Kidney epithelial cell (primary cell): ENCODE results near the gene OXCT1. TPM values are rescaled to one million over a fixed set of nuclear protein-coding genes. Genes with fewer than 3 reads are reported as not detected.

Experiments used
- DNase-seq: peaks from one replicate; pipeline ENCODE4 v3.0.0-alpha.2; 2010; ENCODE audit warnings: low read depth
- H3K27me3 ChIP-seq: 2 replicates; pipeline ENCODE4 v1.6.0; 2011; ENCODE audit warnings: low read length; ENCODE audit not compliant: control insufficient read depth, insufficient read depth
- H3K36me3 ChIP-seq: 2 replicates; pipeline ENCODE4 v1.5.1; 2011; ENCODE audit warnings: low read length; ENCODE audit not compliant: control insufficient read depth, insufficient read depth
- H3K4me3 ChIP-seq: 2 replicates; pipeline ENCODE4 v1.5.1; 2011; ENCODE audit warnings: low read depth, mild to moderate bottlenecking, control low read depth, low read length
- total RNA-seq: library from RNA; depleted of rRNA; stranded (reverse); fragments of >200 nt; gene quantifications from 2 replicates; pipeline ENCODE4 v1.2.3, GENCODE V29; 2015
- TF ChIP-seq, protein P1 (sequence below): IDR thresholded peaks from 2 replicates; pipeline ENCODE4 v1.5.1; 2011; ENCODE audit warnings: mild to moderate bottlenecking, moderate library complexity, low read length, control low read depth, inconsistent platforms; ENCODE audit not compliant: insufficient read depth, poor library complexity, severe bottlenecking

Gene OXCT1
- total RNA-seq, 1 donor from 2014 or later = 21.0 TPM

DNA sequence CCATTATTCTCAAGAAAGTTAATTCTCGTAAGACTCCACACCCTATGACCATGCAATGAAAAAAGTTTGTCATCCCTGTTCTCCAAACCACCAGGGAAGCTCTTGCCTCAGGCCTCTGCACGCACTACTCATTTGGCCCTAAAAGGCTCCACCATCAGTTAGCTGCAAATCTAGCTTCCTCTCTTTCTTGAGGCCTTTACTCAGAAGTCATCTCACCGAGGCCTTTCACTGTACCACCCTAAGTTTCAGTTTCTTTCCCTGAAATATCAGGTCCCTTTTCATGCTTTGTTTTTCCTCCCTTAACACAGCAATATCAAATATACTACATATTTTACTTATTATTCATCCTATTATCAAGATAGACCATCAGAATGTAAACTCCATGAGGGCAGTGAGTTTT is 39.1 kb downstream of the OXCT1 start:
- H3K36me3 ChIP-seq = no peaks in the 10 kb centered on the region
- TF ChIP-seq, protein P1, sequence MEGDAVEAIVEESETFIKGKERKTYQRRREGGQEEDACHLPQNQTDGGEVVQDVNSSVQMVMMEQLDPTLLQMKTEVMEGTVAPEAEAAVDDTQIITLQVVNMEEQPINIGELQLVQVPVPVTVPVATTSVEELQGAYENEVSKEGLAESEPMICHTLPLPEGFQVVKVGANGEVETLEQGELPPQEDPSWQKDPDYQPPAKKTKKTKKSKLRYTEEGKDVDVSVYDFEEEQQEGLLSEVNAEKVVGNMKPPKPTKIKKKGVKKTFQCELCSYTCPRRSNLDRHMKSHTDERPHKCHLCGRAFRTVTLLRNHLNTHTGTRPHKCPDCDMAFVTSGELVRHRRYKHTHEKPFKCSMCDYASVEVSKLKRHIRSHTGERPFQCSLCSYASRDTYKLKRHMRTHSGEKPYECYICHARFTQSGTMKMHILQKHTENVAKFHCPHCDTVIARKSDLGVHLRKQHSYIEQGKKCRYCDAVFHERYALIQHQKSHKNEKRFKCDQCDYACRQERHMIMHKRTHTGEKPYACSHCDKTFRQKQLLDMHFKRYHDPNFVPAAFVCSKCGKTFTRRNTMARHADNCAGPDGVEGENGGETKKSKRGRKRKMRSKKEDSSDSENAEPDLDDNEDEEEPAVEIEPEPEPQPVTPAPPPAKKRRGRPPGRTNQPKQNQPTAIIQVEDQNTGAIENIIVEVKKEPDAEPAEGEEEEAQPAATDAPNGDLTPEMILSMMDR = no peak
- no peaks in the 10 kb centered on the region for H3K27me3 ChIP-seq
- DNase-seq = no peak
- H3K4me3 ChIP-seq = no peak overlapping the region

DNA sequence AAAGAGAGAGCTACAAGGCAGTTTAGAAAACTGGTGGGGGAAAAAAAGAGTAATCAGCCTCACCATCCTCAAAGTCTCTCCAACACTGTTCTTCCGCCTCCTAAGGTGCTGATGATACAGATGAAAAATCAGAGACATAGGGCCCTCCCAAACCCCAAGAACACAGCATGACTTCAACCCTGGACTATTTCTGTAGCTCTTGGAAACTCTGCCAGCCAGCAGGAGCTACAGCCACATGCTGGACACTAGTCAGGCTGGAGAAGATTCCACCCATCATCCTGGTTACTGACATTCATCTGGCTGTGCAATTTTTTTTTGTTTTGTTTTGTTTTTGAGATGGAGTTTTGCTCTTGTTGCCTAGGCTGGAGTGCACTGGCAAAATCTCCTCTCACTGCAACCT is 42.4 kb downstream of the OXCT1 start:
- TF ChIP-seq, protein P1 = no peak
- no peak for DNase-seq
- Histone ChIP-seq H3K27me3 (no peaks in the 10 kb centered on the region), H3K36me3 (no peaks in the 10 kb centered on the region), H3K4me3 (no peak overlapping the region)

DNA sequence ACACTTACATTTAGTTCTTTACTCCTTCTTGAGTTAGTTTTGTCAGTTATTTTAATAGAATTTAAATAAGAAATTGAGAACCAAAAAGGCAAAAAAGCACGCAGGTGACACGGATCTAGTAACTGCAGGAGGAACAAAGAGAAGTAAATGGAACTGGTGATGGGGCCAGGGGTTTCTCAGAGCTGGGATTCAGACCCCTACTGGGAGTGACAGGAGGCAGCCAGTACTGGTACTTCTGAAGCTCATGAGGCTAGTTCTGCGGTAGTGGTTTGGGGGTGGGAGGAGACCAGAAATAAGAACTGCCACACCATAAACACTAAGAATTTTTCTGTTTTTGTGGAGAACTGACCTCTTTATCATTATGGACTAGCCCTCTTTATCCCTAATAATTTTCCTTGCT is 48.2 kb downstream of the OXCT1 start:
- Histone ChIP-seq H3K4me3 (no peak overlapping the region), H3K36me3 (no peaks in the 10 kb centered on the region), H3K27me3 (no peaks in the 10 kb centered on the region)
- TF ChIP-seq, protein P1 = no peak
- no peak for DNase-seq

DNA sequence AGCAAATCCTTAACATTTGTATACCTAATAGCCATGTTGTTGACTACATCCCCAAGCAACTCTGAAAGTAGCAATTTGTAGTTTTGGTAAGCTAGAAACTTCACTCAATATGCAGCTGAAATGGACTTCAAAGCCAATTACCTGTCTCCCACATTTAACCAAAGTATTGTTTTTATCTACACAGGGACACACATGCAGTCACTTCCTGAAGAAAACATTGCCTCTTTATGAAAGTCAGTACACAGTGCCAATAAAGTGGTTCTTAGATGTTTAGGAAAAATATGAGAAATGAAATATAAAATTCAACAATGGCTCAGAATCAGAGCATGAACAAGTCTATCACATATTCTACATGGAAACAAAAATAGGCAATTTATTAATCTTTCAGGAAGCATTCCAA is 49.2 kb downstream of the OXCT1 start:
- H3K36me3 ChIP-seq = no peaks in the 10 kb centered on the region
- no peak for DNase-seq
- TF ChIP-seq, protein P1 = no peak
- no peaks in the 10 kb centered on the region for H3K27me3 ChIP-seq
- H3K4me3 ChIP-seq = no peak overlapping the region

DNA sequence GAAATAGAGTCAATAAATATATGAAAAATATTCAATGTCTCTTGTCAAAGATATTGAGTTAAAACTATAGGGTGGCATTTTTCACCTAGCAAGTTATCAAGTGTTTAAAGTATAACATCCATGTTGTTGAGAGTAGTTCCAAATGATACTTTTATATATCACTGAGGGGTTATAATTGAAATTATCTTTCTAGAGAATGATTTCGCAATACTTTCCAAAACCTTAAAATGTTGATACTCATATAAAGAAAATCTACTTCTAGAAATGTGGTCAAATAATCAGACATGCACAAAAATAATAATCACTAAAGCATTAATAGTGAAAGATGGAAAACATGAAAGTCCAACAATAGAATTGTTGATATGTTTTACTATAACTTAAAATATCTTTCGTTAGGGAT is 50.1 kb downstream of the OXCT1 start:
- no peak for DNase-seq

More for the DNA sequence above, 50.1 kb downstream of the OXCT1 start:
- H3K36me3 ChIP-seq = no peaks in the 10 kb centered on the region
- H3K4me3 ChIP-seq = no peak overlapping the region
- H3K27me3 ChIP-seq = no peaks in the 10 kb centered on the region
- TF ChIP-seq, protein P1 = no peak
